GM19468 (cell line): ENCODE results near the gene GRIA2.
"Not testable (repeated sequence)": the region's sequence is repeated elsewhere in the genome, so short reads cannot be mapped to it uniquely, and the experiment has no call there.

Experiments used
- ATAC-seq: cut with Tn5 transposase; IDR thresholded peaks from one replicate; pipeline ENCODE4 v1.9.1; 2021; ENCODE audit warnings: mild to moderate bottlenecking, moderate library complexity, moderate number of reproducible peaks; ENCODE audit not compliant: unreplicated experiment; ENCODE audit errors: extremely low read depth

Gene GRIA2

DNA sequence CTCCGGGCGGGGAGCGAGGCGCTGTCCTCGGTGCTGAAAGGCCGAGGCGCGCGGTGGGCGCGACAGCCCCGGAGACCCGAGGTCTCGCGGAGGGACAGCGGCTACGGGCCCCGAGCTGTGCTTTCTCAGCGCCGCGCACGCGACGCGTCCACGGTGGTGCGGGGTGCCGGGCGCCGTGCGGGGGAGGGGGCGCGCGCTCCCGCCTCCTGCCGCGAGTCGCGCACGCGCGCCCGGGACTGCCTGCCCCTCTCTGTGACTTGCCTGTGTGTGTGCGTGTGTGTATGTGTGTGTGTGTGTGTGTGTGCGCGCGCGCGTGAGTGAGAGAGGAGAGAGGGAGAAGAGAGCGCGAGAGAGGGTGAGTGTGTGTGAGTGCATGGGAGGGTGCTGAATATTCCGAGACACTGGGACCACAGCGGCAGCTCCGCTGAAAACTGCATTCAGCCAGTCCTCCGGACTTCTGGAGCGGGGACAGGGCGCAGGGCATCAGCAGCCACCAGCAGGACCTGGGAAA is at the start of gene GRIA2:
GRIA2 (plus strand) TSS at position 358 of the 511 bp plus-strand sequence. CDS start 315 bp downstream, outside the sequence.
- ATAC-seq, result peak; percentile 26

DNA sequence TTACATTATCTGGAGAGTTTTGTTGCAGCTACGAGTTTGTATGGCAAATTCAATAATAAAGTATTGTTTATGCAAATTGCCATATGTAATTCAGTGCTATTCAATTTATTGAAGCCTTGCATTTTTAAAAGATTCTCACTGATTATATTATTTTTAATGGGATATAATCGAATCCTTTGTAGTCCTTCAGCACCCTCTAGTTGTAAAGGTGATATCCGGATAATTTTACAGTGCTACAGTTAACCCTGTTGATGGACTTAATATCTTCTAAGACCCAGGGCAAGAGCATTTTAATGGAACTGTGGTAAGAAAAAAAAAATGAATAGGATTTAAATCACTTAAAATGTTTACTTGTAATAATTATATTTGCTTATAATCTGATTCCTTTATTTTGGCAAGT is 48.5 kb upstream of the GRIA2 start:
- ATAC-seq, result no peak

- ATAC-seq, result not testable (repeated sequence)
Measured at GRCh38 chr4:157180268-157180667, 40.3 kb upstream of the GRIA2 start.

DNA sequence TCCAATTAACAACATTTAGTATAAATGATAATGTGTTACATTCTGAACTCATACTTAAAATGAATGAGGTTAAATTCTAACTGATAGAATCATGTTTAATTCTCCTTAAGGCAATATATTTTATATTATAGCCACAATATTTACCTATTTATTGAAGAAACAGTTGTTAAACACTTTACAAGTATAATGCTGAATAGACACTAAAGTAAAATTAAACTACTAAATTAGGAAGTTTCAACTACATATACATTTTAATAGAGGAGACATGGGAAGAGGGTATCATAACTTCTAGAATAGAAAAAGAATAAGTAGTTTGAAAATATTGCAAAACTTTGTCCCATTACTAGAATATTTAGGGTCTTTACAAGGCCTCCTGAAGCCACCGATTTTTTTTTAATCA is 36.2 kb upstream of the GRIA2 start:
- no peak for ATAC-seq

- ATAC-seq, result no peak
Measured at GRCh38 chr4:157185363-157185762, 35.2 kb upstream of the GRIA2 start.

- ATAC-seq, result no peak
Measured at GRCh38 chr4:157195374-157195773, 25.2 kb upstream of the GRIA2 start.

DNA sequence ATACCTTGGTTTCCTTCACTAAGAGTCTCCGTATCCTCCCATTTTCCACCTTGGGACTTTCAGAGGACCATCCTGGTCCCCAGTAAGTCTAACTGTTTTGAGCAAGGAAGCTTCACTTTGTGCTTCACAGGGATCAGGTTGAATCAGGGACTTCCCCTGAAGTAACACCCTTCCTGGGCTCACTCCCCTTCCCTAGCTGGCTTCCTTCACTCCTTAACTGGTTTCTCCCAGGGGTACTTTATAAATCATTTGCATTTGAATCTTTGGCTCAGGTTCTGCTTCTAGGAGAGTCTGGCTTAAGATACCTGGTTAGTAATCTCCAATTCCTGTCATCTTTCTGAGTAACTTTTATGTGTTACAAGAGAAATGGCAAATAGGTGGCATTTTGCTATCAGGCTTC is 24.5 kb upstream of the GRIA2 start:
- ATAC-seq, result no peak

DNA sequence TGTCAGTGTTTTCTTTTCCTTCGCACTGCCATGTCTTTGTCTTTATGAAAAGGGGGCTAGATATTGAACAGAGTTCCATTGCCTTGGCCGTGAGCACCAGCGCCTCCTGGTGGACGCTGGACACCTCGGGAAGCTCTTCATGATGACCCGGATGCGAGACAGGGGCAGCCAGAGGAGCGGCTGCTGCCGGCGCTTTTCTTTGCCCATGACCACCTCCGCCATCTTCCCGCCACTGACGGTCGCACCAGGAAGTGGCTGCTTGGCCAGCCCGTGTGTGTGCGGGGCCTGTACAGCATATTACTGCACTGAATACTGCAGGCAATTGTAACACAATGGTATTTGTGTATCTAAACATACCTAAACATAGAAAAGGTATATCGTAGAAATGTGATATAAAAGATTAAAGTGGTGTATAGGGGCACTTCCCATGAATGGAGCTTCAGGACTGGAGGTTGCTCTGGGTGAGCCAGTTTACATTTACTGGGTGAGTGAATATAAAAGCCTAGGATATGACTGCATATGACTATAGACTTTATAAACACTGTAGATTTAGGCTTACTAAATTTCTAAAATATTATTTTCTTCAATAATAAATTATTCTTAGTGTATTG is 15.8 kb upstream of the GRIA2 start:
- ATAC-seq, result peak; percentile 39

GRCh38 chr4:157217708-157218107 is 2.8 kb upstream of the GRIA2 start:
- no peak for ATAC-seq

GRCh38 chr4:157219711-157220370 is 687 bp upstream of the GRIA2 start:
- no peak for ATAC-seq

DNA sequence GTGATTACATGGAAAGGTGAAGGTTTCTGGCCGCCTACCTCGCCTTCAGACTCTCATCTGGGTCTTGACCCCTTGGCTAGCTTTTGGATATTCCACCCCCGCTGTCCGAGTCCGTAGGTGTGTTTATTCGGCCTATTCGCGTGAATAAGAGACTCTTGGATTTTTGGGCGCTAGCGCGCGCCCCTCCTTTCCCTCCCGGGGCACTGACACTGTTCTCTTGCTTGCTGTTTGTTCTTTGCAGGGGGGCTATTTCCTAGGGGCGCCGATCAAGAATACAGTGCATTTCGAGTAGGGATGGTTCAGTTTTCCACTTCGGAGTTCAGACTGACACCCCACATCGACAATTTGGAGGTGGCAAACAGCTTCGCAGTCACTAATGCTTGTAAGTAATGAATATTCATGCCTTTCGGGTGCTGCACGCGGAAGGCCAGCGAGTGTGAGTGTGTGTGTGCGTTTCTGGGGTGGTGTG is 932 bp downstream of the GRIA2 start:
- no peak for ATAC-seq

GRCh38 chr4:157221895-157222770 is 1.6 kb downstream of the GRIA2 start:
- no peak for ATAC-seq

DNA sequence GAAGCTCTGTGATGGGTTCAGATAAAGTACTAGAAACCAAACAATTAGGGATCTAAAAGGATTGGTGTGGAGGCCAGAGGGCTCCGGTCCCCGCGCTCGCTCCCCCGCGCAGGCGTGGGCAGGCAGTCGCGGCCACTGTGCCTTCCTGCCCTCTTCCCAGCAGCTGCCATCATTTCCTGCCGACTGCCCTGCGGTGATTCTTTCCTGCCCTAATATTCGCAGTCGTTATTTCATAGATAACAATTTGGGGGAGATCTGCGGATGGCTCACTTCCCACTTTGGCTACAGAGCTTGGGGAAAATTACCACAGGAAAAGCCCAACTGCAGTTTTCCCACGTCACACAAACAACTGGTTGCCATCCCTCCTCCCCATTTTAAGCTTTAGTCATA is 2.2 kb downstream of the GRIA2 start:
- ATAC-seq, result no peak

- no peak for ATAC-seq
Measured at GRCh38 chr4:157223456-157223855, 2.9 kb downstream of the GRIA2 start.

DNA sequence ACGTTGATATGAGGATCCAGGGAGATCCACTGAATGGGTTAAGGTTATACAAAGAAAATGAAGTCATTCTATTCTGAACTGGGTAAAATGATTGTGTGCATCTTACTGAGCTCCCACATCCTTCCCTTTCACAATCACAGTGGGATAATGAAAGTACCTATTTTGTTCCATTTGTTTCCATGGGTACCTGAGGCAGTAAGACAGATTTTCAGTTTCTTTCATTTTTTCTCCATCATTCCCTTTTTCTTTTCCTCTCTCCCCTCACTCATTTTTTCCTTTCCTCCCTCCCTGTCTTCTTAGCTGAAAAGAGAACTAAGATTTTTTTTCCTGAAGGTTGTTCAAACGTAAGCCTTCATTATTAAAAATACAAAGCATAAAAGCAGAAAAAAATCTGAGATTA is 4.6 kb downstream of the GRIA2 start:
- ATAC-seq, result no peak

DNA sequence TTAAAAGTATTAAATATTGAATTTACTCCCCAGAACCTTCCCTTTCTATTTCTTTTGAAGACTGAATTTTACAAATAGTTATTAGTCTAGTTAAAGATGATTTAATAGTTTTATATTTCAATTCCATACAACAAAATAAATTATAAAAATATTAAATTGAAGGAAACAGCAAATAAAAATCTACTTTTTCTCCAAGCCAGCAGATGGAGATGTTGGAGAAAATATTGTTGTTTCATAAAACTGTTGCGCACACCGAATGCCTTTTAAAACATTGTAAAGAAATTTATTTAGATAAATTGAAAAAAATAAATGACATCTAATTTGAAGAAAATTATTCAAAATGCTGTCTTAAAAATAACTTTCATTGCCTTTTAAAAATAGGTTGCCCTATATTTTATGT is 5.5 kb downstream of the GRIA2 start:
- ATAC-seq, result no peak

- no peak for ATAC-seq
Measured at GRCh38 chr4:157226601-157227000, 6.1 kb downstream of the GRIA2 start.

DNA sequence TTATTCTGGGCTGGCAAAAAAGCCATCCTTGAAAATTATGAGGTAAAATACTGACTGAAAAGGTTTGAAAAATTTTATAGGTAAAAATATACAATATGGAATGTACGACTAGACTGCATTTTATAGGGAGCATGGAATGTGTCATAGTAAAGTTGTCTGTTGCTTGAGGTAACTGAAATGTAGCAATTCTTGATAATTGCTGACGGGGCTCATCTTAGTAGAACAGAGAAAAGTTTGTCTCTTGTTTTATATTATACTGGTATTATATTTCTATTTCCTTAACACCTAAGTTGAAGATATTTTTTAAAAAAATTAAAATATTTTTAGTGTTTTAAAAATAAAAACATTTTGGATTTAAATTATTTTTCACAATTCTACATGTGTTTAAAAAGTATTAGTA is 11.0 kb downstream of the GRIA2 start:
- no peak for ATAC-seq

- no peak for ATAC-seq
Measured at GRCh38 chr4:157242871-157243270, 22.3 kb downstream of the GRIA2 start.

DNA sequence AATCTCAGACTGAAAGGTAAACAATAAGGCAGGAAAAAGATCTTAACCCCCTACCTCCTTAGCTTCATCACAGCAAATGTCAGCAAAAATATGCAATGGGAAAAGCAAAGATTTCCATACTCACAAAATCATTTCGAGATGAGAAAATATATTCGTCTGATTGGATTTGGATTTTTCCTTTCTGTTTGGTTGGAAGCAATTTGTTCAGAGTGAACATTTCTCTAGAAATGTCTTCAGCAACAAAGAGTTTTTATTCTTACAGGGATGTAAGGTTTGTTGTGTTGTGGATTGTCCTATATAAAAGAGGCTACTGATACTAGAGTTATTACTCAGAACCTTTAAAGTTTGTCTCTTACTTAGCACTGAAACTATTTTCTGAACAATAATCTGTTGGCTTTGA is 23.8 kb downstream of the GRIA2 start:
- ATAC-seq, result no peak

DNA sequence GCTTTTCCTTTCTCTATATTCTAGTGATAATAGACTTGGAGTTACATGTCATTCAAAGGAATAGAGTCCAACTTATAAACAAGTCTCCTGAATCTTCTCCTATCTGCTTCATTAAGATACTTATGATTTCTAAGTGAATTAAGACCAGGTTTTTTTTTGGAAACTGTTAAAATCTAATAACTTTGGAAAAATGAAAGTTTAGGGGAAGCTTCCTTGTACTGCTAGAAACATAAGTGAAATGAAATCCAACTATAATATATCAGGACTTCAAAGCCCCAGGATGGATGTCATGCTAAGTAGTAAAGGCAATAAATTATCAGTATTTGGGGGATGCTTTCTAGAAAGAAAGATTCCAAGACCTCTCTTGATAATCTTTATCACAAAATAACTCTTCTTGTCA is 24.8 kb downstream of the GRIA2 start:
- ATAC-seq, result no peak
